Measurements from ENCODE around the gene CTNND1. TPM values are rescaled to one million over a fixed set of nuclear protein-coding genes. Genes with fewer than 3 reads are reported as not detected.

Gene CTNND1
- total and polyA plus RNA-seq, 10 of the 15 experiments (the other 5 are each of a cell fraction or from before 2014, with no cell fraction given) = 4.7 to 70.0 (median 30.0) TPM

DNA sequence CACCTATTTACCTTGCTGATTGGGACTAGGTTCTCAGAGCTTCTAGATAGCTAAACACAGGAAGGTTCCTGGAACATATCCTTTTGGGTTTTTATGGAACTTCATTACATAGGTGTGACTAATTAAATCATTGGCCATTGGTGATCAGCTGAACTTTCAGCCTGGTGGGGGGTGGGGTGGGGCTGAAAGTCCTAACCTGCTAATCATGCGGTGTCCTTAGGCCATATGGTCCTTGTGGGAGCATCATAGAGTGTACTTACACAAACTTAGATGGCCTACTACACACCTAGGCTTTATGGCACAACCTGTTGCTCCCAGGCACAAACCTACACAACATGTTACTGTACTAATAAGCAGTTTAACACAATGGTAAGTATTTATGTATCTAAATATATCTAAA lies 28.9 kb upstream of the CTNND1 start:
- H2AFZ ChIP-seq (ENCODE audit: control insufficient read depth, low read depth, low read length) = no peak overlapping the region
- H3K36me3 ChIP-seq (ENCODE audit: control insufficient read depth in 2 of 2, insufficient read depth in 2 of 2, low read length in 1 of 2) = peaks cover 3 to 5% of the 10 kb centered on the region in 2 experiments; a peak in 3 of 4 replicates
- in situ Hi-C loops (cut with MboI) (no loop called here), intact Hi-C loops (cut with micrococcal nuclease; ENCODE audit: unreplicated experiment) (no loop called here)
- no peaks in the 10 kb centered on the region for H4K20me1 ChIP-seq (ENCODE audit: control insufficient read depth, insufficient read depth)
- H3K9ac ChIP-seq (ENCODE audit: control insufficient read depth, insufficient read depth, low read length) = no peak overlapping the region
- ChIA-PET POLR2A (interaction anchor here (0.6 kb wide), 1 partner anchor 34 kb away, joined by 3 read pairs; no protein-coding TSS in a partner anchor), RAD21 (ENCODE audit: unreplicated experiment) (interaction anchor here (0.6 kb wide), 1 partner anchor 18 kb away, joined by 3 read pairs; no protein-coding TSS in a partner anchor), SMC1A (ENCODE audit: uncharacterized antibody, unreplicated experiment) (interaction anchor here (1.0 to 2.1 kb wide), 3 partner anchors 13 to 68 kb away, joined by 3 to 8 read pairs (median 7); no protein-coding TSS in a partner anchor), CTCF (interaction anchor here (1.2 kb wide), 1 partner anchor 68 kb away, joined by 3 read pairs; no protein-coding TSS in a partner anchor)
- H3K4me3 ChIP-seq = no peak overlapping the region
- DNase-seq (ENCODE audit: low read depth, low spot score) (no peak), ATAC-seq (no peak), FAIRE-seq (no peak)
- no peak overlapping the region for H3K4me2 ChIP-seq (ENCODE audit: control insufficient read depth, insufficient read depth)
- no peaks in the 10 kb centered on the region for H3K9me3 ChIP-seq (replicated peaks; ENCODE audit: control insufficient read depth, insufficient read depth, low read length)
- peaks cover 41% of the 10 kb centered on the region for H3K79me2 ChIP-seq (ENCODE audit: control insufficient read depth, insufficient read depth, low read length)
- WGBS (ENCODE audit: insufficient coverage, insufficient replicate concordance, low lambda C conversion rate, missing lambda C conversion rate) = 100% methylated on average over 1 of the region's 1 CpG
- peaks cover 9% of the 10 kb centered on the region; the same call in 1 of the 2 replicates for H3K4me1 ChIP-seq (ENCODE audit: control insufficient read depth, insufficient read depth, low read length)
- TF ChIP-seq SUPT20H (IDR thresholded peaks at IDR 0.05; ENCODE audit: borderline replicate concordance, control insufficient read depth, low read depth, low read length) (no peak), TCF12 (IDR thresholded peaks at IDR 0.05; ENCODE audit: low read depth, low read length) (no peak), GATAD2B (conservative IDR thresholded peaks at IDR 0.05; ENCODE audit: low read depth) (no peak), TAF1 (IDR thresholded peaks at IDR 0.05; ENCODE audit: borderline replicate concordance, low read depth, low read length) (no peak), NFIC (IDR thresholded peaks at IDR 0.05; ENCODE audit: low read depth, low read length) (no peak), NFYA (IDR thresholded peaks at IDR 0.05; ENCODE audit: borderline replicate concordance, low read depth, low read length) (no peak), NR2C1 (IDR thresholded peaks at IDR 0.05) (no peak), ZNF274 (IDR thresholded peaks at IDR 0.05; ENCODE audit: insufficient read depth, insufficient read length) (no peak)
- TF ChIP-seq, protein P1, sequence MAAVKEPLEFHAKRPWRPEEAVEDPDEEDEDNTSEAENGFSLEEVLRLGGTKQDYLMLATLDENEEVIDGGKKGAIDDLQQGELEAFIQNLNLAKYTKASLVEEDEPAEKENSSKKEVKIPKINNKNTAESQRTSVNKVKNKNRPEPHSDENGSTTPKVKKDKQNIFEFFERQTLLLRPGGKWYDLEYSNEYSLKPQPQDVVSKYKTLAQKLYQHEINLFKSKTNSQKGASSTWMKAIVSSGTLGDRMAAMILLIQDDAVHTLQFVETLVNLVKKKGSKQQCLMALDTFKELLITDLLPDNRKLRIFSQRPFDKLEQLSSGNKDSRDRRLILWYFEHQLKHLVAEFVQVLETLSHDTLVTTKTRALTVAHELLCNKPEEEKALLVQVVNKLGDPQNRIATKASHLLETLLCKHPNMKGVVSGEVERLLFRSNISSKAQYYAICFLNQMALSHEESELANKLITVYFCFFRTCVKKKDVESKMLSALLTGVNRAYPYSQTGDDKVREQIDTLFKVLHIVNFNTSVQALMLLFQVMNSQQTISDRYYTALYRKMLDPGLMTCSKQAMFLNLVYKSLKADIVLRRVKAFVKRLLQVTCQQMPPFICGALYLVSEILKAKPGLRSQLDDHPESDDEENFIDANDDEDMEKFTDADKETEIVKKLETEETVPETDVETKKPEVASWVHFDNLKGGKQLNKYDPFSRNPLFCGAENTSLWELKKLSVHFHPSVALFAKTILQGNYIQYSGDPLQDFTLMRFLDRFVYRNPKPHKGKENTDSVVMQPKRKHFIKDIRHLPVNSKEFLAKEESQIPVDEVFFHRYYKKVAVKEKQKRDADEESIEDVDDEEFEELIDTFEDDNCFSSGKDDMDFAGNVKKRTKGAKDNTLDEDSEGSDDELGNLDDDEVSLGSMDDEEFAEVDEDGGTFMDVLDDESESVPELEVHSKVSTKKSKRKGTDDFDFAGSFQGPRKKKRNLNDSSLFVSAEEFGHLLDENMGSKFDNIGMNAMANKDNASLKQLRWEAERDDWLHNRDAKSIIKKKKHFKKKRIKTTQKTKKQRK (IDR thresholded peaks at IDR 0.05; ENCODE audit: low read depth, low read length) = no peak
- TSS peak; percentile 16 for BruUV-seq (replicated peaks)
- no peak overlapping the region for H3K27ac ChIP-seq (ENCODE audit: control insufficient read depth, insufficient read depth)
- no peaks in the 10 kb centered on the region for H3K27me3 ChIP-seq (replicated peaks in 1 of 2; ENCODE audit: control insufficient read depth in 2 of 2, insufficient read depth in 2 of 2, low read length in 1 of 2)

Data from GM12878 (cell line).